Psoas muscle (tissue), 8 donors: ENCODE data around the gene PPP3CA. TPM values are rescaled to one million over a fixed set of nuclear protein-coding genes. Genes with fewer than 3 reads are reported as not detected.
"Not testable (repeated sequence)": the region's sequence is repeated elsewhere in the genome, so short reads cannot be mapped to it uniquely, and the experiment has no call there.

ENCODE experiments used
- ATAC-seq, 4 donors: fragments of 200-7000 bp; cut with Tn5 transposase; one replicate each; pipeline ENCODE4 v1.9.1; 2020; ENCODE audit warnings: moderate library complexity in 3 of 4, mild to moderate bottlenecking in 2 of 4
- DNase-seq, 2 donors: peaks; one replicate each; pipeline ENCODE4 v3.0.0-alpha.2; 2020
- H3K27ac ChIP-seq: fragments of 200-600 bp; one replicate; pipeline ENCODE4 v1.8.0; 2022
- H3K27me3 ChIP-seq, 3 donors: fragments of 200-600 bp in 1 of 3; one replicate each; pipeline versions ENCODE4 v1.6.1 to v1.8.0; 2013 to 2022; ENCODE audit warnings: low read length in 2 of 3, mild to moderate bottlenecking in 2 of 3, moderate library complexity in 1 of 3; ENCODE audit not compliant: insufficient read depth in 3 of 3
- H3K36me3 ChIP-seq, 2 donors: fragments of 200-600 bp in 1 of 2; one replicate each; pipeline versions ENCODE4 v1.6.1 to v1.8.0; 2013 to 2022; ENCODE audit warnings: low read depth in 1 of 2, mild to moderate bottlenecking in 1 of 2, moderate library complexity in 1 of 2; ENCODE audit not compliant: insufficient read depth in 1 of 2
- H3K4me1 ChIP-seq: fragments of 200-600 bp; one replicate; pipeline ENCODE4 v1.8.0; 2022
- H3K4me3 ChIP-seq: fragments of 200-600 bp; one replicate; pipeline ENCODE4 v1.8.0; 2022; ENCODE audit warnings: mild to moderate bottlenecking
- H3K9me3 ChIP-seq: fragments of 200-600 bp; one replicate; pipeline ENCODE4 v1.8.0; 2022
- CTCF ChIP-seq: fragments of 200-600 bp; IDR thresholded peaks from one replicate; pipeline ENCODE4 v1.8.0; 2022; ENCODE audit warnings: antibody characterized with exemption
- WGBS, 3 donors: extraction: QIAGEN DNeasy Blood & Tissue Kit; methylation state at CpG; one replicate each; pipeline versions ENCODE4 v1.1.6 to v1.1.7; 2013; 5-methylcytosine and 5-hydroxymethylcytosine counted together
- intact Hi-C, 2 donors: fragments of 100-400 bp; cut with DNase I; formaldehyde crosslinking; loops; one replicate each; pipeline versions ENCODE4 v1.11.0 to v1.14.2; 2022
- polyA plus RNA-seq, 3 donors: library from polyadenylated mRNA; stranded (reverse); fragments of 200-250 nt; gene quantifications; one replicate each; pipeline ENCODE4 v1.2.3, GENCODE V29; 2013
- total RNA-seq, 4 donors: library from RNA; stranded (reverse); fragmentation: NEBNext Ultra II Directional in 2 of 4; extraction: Animal tissue kit (Norgen Biotek cat#: 25700) in 2 of 4; gene quantifications; one replicate each; pipeline versions ENCODE4 v1.2.1 to v1.2.4, GENCODE V29; 2021 to 2023
- donor health status: healthy with polysubstance abuse.
- donor health status: DM: no; HTN: no; CAD: no; lungs with moderate emphysema.
- donor health status: Bipolar disorder and iron deficiency.
- donor health status: healthy.
- donor health status: DM: yes; HTN: yes; CAD: no.
- donor health status: DM: no; HTN: no; CAD: no.
- donor health status: DM: no; HTN: no; CAD: no.
- donor health status: DM: yes; HTN: yes; CAD: no.

The PPP3CA gene
- total and polyA plus RNA-seq, 7 donors, result 10.4 to 65.9 (median 32.6) TPM

DNA sequence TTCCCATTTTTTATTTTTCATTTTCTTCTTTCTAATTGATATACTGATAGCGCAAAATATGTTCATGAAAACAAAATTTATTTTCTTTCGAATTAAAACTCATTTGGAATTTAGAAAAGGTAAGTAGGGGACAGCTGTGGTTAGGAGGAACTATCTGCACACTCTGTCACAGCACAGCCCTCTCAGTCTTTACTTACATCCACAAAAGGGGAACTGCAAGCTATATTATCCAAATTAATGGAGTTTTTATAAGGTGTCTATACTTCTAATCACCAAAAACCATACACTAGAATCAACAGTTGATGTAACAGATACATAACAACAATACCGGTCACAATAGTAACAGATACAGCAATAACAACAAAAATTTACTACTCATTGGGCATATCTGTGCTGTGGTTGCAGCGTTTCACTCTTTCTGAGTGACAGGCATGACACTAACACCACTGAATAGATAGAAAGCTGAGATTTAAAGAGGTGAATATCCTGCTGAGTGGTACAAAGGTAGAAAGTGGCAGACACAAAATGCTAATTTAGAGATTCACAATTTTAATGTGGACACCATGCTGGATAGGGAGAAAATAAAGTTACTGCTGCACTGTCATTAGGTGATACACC, 160.7 kb downstream of the PPP3CA start:
- DNase-seq (no peak), ATAC-seq (no peak)
- no peaks in the 10 kb centered on the region for H3K9me3 ChIP-seq
- no peak overlapping the region for H3K27ac ChIP-seq
- TF ChIP-seq CTCF, result no peak
- WGBS, 3 donors, result 96 to 97% (median 96%) methylated on average over 4 of the region's 4 CpGs
- H3K36me3 ChIP-seq, result no peaks in the 10 kb centered on the region
- H3K27me3 ChIP-seq, result no peaks in the 10 kb centered on the region
- no peak overlapping the region for H3K4me3 ChIP-seq
- intact Hi-C loops, result no loop called here
- peaks cover 41% of the 10 kb centered on the region for H3K4me1 ChIP-seq

DNA sequence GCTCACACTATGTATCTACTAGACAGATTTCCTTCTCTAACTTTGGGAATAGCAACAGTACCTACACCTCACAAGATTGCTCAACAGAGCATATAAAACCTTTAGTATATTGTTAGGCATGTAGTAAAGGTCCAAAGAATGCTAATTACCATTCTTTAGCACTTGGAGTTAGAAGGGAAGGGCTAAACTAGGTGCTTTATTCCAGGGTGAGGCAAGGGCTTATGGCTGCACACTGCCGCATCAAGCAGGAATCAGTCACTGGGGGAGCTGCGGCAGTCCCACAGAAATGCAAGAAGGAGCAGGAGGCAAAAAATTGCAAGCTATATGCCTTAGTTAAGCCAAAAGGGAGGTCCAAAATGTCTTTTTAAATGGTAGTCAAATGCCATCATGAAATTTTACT, 162.7 kb downstream of the PPP3CA start:
- ATAC-seq, result no peak
- intact Hi-C loops, result no loop called here
- Histone ChIP-seq H3K4me3 (no peak overlapping the region), H3K27me3 (no peaks in the 10 kb centered on the region), H3K36me3 (no peaks in the 10 kb centered on the region), H3K9me3 (no peaks in the 10 kb centered on the region), H3K27ac (no peak overlapping the region), H3K4me1 (peaks cover 36% of the 10 kb centered on the region)
- TF ChIP-seq CTCF, result no peak
- DNase-seq, result no peak
- WGBS, 3 donors, result 93 to 100% (median 98%) methylated on average over 2 of the region's 2 CpGs

- no peaks in the 10 kb centered on the region for H3K9me3 ChIP-seq
- no peaks in the 10 kb centered on the region for H3K27me3 ChIP-seq
- TF ChIP-seq CTCF, result no peak
- WGBS, 3 donors, result 98 to 99% (median 99%) methylated on average over 3 of the region's 3 CpGs
- H3K36me3 ChIP-seq, result no peaks in the 10 kb centered on the region
- H3K27ac ChIP-seq, result no peak overlapping the region
- ATAC-seq (no peak), DNase-seq (no peak)
- H3K4me3 ChIP-seq, result no peak overlapping the region
- intact Hi-C loops, result no loop called here
- peaks cover 31% of the 10 kb centered on the region for H3K4me1 ChIP-seq
Measured at GRCh38 chr4:101183666-101184373, 163.5 kb downstream of the PPP3CA start.

- ATAC-seq, result no peak
- TF ChIP-seq CTCF, result no peak
- intact Hi-C loops, result no loop called here
Measured at GRCh38 chr4:101183221-101183620, 164.1 kb downstream of the PPP3CA start.

GRCh38 chr4:101182688-101183087, 164.6 kb downstream of the PPP3CA start:
- H3K9me3 ChIP-seq, intact Hi-C loops, H3K27me3 ChIP-seq, H3K27ac ChIP-seq, DNase-seq, H3K4me3 ChIP-seq, H3K36me3 ChIP-seq, ATAC-seq: not testable (repeated sequence)
- 88 to 93% (median 91%) methylated on average over 4 of the region's 4 CpGs for WGBS, 3 donors
- peaks cover 27% of the 10 kb centered on the region for H3K4me1 ChIP-seq

More at GRCh38 chr4:101183221-101183620, 164.1 kb downstream of the PPP3CA start:
- H3K27ac ChIP-seq, result no peak overlapping the region
- DNase-seq, result no peak
- no peaks in the 10 kb centered on the region for H3K9me3 ChIP-seq
- H3K4me3 ChIP-seq, result no peak overlapping the region
- WGBS, 3 donors, result 91 to 97% (median 95%) methylated on average over 2 of the region's 2 CpGs
- no peaks in the 10 kb centered on the region for H3K27me3 ChIP-seq
- H3K4me1 ChIP-seq, result peaks cover 27% of the 10 kb centered on the region
- H3K36me3 ChIP-seq, result no peaks in the 10 kb centered on the region
